Measurements from ENCODE around the gene DCLK1.

DNA sequence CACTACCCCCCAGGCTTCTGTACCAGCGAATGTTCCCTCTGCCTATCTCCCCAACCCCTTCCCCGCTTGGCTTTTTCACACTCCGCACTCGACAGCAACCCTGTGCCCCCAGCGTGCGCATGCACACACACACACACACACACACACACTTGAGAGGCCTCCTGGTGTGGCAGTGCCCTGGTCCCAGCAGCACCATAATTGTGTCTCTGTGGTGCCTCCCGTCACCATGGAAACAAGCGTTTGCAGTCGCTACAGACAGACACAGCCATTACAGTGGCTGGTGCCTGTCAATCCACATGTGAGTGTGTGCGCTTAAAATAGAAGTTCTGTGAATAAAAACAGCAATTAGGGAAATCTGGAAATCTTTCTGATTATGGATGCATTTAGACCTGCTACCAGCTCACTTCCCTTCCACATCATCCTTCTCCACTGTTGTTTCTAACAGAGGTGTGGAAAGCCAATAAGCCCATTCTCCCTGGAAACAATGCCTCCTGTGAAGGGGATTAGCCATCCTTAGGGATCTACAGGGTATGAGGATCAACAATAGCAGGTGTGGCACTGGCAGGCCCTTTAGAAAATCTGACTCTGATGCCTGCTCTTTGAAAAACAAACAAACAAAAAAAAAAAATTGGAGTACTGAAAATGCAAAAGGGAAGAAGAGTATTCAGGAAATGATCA, 146.3 kb downstream of the DCLK1 start:
- TF ChIP-seq, protein P1, sequence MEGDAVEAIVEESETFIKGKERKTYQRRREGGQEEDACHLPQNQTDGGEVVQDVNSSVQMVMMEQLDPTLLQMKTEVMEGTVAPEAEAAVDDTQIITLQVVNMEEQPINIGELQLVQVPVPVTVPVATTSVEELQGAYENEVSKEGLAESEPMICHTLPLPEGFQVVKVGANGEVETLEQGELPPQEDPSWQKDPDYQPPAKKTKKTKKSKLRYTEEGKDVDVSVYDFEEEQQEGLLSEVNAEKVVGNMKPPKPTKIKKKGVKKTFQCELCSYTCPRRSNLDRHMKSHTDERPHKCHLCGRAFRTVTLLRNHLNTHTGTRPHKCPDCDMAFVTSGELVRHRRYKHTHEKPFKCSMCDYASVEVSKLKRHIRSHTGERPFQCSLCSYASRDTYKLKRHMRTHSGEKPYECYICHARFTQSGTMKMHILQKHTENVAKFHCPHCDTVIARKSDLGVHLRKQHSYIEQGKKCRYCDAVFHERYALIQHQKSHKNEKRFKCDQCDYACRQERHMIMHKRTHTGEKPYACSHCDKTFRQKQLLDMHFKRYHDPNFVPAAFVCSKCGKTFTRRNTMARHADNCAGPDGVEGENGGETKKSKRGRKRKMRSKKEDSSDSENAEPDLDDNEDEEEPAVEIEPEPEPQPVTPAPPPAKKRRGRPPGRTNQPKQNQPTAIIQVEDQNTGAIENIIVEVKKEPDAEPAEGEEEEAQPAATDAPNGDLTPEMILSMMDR (IDR thresholded peaks at IDR 0.05): no peak
- no peak for TF ChIP-seq POLR2A (IDR thresholded peaks at IDR 0.05)

Data from lower leg skin (tissue), 3 donors.